PC-9 (cell line): Measurements from ENCODE around the gene AKR1B15.

Experiments used
- CTCF ChIP-seq: fragments of 200-600 bp; sonication (generic); conservative IDR thresholded peaks from 2 replicates; pipeline ENCODE4 v1.6.1; 2017; ENCODE audit warnings: mixed run types, antibody characterized with exemption, mild to moderate bottlenecking, moderate library complexity
- EZH2 ChIP-seq: fragments of 200-600 bp; sonication (generic); IDR thresholded peaks from 2 replicates; pipeline ENCODE4 v1.8.0; 2017; ENCODE audit warnings: antibody characterized with exemption, low read depth

GRCh38 chr7:134557391-134557790 is 8.5 kb downstream of the AKR1B15 start:
- TF ChIP-seq EZH2, result no peak
- no peak for TF ChIP-seq CTCF
